Upper lobe of left lung (tissue), 6 donors: ENCODE measurements around the gene CDC25B. TPM values are rescaled to one million over a fixed set of nuclear protein-coding genes. Genes with fewer than 3 reads are reported as not detected.

Source experiments
- ATAC-seq, 2 donors: fragments of 200-7000 bp; cut with Tn5 transposase; one replicate each; pipeline ENCODE4 v1.9.1; 2022; ENCODE audit warnings: mild to moderate bottlenecking in 2 of 2, moderate library complexity in 2 of 2; ENCODE audit not compliant: low FRiP score in 2 of 2
- DNase-seq, 2 donors: peaks; one replicate each; pipeline ENCODE4 v3.0.0-alpha.2; 2019 to 2020
- H3K27ac ChIP-seq, 4 donors: fragments of 200-600 bp; sonication (generic); one replicate each; pipeline ENCODE4 v1.5.1; 2016 to 2019
- H3K27me3 ChIP-seq, 4 donors: fragments of 200-600 bp; sonication (generic); one replicate each; pipeline ENCODE4 v1.5.1; 2017 to 2019
- H3K36me3 ChIP-seq, 4 donors: fragments of 200-600 bp; sonication (generic); one replicate each; pipeline ENCODE4 v1.5.1; 2016 to 2019
- H3K4me1 ChIP-seq, 4 donors: fragments of 200-600 bp; sonication (generic); one replicate each; pipeline ENCODE4 v1.5.1; 2018 to 2019
- H3K4me3 ChIP-seq, 4 donors: fragments of 200-600 bp; sonication (generic); one replicate each; pipeline ENCODE4 v1.5.1; 2017 to 2019; ENCODE audit warnings: mild to moderate bottlenecking in 2 of 4, moderate library complexity in 1 of 4
- H3K9me3 ChIP-seq, 4 donors: fragments of 200-600 bp; sonication (generic); one replicate each; pipeline ENCODE4 v1.5.1; 2018 to 2019
- EP300 ChIP-seq, 4 donors: sonication (generic); formaldehyde crosslinking; IDR thresholded peaks; one replicate each; pipeline ENCODE4 v1.5.1; 2017; ENCODE audit warnings: antibody characterized with exemption in 4 of 4, control low read depth in 2 of 4
- POLR2A ChIP-seq, 4 donors: fragments of 450-650 bp; IDR thresholded peaks; one replicate each; pipeline ENCODE4 v1.5.1; 2016 to 2017; ENCODE audit warnings: antibody characterized with exemption in 4 of 4, mild to moderate bottlenecking in 2 of 4
- POLR2AphosphoS5 ChIP-seq, 2 donors: sonication (generic); formaldehyde crosslinking; IDR thresholded peaks; one replicate each; pipeline ENCODE4 v1.5.1; 2017; ENCODE audit warnings: antibody characterized with exemption in 2 of 2
- WGBS, 2 donors: methylation state at CpG; one replicate each; pipeline ENCODE4 v1.1.5; 2017 to 2018; 5-methylcytosine and 5-hydroxymethylcytosine counted together
- total RNA-seq, 6 donors: library from RNA; depleted of rRNA in 4 of 6; stranded (reverse); fragments of >200 nt in 4 of 6; gene quantifications; one replicate each; pipeline versions ENCODE4 v1.1.0 to v1.2.1, GENCODE V29; 2016 to 2021
- TF ChIP-seq, protein P1 (sequence below), 6 experiments: fragments of 450-650 bp in 4 of 6; fragments of 200-600 bp in 2 of 6; sonication (generic) in 2 of 6; IDR thresholded peaks; one replicate each; pipeline ENCODE4 v1.5.1; 2016 to 2019; ENCODE audit warnings: antibody characterized with exemption in 6 of 6
- donor health status: DM: no; HTN: no; CAD: no; lungs with moderate emphysema.
- donor health status: DM: no; HTN: yes; CAD: no; lungs with severe emphysema.

CDC25B gene
- total RNA-seq, 6 donors from 2014 or later, result 45.5 to 151 (median 99.1) TPM

DNA sequence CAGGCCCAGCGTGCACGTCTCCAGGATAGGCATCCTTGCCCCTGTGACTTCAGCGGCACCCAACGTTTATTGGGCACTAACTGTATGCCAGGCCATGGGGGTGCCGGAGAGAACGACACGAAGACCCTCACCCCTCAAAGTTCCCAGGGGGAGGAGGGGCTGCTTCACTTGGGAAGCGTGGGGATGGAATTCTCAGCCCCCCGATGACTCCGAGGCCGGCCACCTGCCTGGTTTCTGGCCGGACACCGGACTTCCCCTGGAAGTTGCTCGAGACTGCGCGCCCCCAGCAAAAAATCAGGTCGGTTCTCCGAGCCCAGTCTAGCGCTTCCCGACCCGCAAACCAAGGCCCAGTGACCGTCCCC lies 50.2 kb downstream of the CDC25B start:
- no peak for TF ChIP-seq POLR2AphosphoS5 (IDR thresholded peaks at IDR 0.05)
- no peak for TF ChIP-seq EP300 (IDR thresholded peaks at IDR 0.05)
- TF ChIP-seq, protein P1, sequence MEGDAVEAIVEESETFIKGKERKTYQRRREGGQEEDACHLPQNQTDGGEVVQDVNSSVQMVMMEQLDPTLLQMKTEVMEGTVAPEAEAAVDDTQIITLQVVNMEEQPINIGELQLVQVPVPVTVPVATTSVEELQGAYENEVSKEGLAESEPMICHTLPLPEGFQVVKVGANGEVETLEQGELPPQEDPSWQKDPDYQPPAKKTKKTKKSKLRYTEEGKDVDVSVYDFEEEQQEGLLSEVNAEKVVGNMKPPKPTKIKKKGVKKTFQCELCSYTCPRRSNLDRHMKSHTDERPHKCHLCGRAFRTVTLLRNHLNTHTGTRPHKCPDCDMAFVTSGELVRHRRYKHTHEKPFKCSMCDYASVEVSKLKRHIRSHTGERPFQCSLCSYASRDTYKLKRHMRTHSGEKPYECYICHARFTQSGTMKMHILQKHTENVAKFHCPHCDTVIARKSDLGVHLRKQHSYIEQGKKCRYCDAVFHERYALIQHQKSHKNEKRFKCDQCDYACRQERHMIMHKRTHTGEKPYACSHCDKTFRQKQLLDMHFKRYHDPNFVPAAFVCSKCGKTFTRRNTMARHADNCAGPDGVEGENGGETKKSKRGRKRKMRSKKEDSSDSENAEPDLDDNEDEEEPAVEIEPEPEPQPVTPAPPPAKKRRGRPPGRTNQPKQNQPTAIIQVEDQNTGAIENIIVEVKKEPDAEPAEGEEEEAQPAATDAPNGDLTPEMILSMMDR (IDR thresholded peaks at IDR 0.05), result no peak
- TF ChIP-seq POLR2A (IDR thresholded peaks at IDR 0.05), result no peak
- peak overlapping the region; percentile 93 to 97 (median 95) for H3K27ac ChIP-seq
- ATAC-seq (no peak), DNase-seq (no peak)
- H3K36me3 ChIP-seq, result no peaks in the 10 kb centered on the region
- H3K9me3 ChIP-seq, result no peaks in the 10 kb centered on the region
- peaks cover 16 to 30% (median 21%) of the 10 kb centered on the region in 4 donors for H3K4me1 ChIP-seq
- H3K4me3 ChIP-seq, result peak overlapping the region; percentile 72 to 98 (median 89)
- 3 to 8% methylated on average over 2 to 17 of the region's 22 CpGs for WGBS, 2 donors
- H3K27me3 ChIP-seq, result no peaks in the 10 kb centered on the region

DNA sequence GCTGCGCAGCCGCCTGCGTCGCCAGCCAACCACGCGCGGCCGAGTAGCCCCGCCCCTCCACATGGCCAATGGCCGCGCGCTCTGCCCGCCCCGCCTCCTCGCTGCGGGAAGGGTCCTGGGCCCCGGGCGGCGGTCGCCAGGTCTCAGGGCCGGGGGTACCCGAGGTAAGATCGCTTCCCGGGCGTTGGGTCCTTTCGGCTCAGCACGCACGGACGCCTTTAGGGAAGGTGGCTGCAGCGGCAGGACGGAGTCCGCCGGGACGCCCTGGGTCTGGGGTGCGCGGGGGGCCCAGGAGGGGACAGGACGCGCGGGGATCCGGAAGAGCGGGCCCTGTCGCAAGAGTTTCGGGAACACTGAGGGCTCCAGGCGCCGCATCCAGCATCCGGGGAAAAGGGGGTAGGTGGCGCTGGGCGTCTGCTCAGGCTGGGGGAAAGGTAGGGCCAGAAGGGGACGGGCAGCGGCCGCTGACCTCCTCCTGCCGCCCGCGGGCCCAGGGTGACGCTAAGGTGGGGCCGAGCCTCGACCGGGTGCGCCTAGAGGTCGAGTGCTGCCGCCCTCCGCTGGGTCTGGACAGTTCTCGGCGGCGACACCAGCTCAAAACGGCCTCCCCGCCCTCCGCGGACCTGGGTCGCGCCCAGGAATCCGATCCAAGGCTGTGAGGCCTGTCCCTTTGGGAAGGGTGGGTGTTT lies 50.8 kb downstream of the CDC25B start, which contains the start of gene MAVS:
TSS of gene MAVS (plus strand) at position 95 of the 689 bp plus-strand sequence. CDS start 7,791 bp downstream, outside the sequence.
- ATAC-seq (peak; percentile 97 to 99), DNase-seq (peak; percentile 91 to 98)
- H3K9me3 ChIP-seq, result no peaks in the 10 kb centered on the region
- no peaks in the 10 kb centered on the region for H3K27me3 ChIP-seq
- no peaks in the 10 kb centered on the region for H3K36me3 ChIP-seq
- peak within 1 kb of the TSS; percentile 72 to 98 (median 89) for H3K4me3 ChIP-seq
- WGBS, 2 donors, result 0 to 1% methylated on average over 23 to 25 of the region's 72 CpGs
- H3K27ac ChIP-seq, result peak within 1 kb of the TSS; percentile 93 to 97 (median 95)
- TF ChIP-seq EP300 (IDR thresholded peaks at IDR 0.05), result no peak
- peak in 3 of 4 donors; percentile 73 to 92 (median 85) for TF ChIP-seq POLR2A (IDR thresholded peaks at IDR 0.05)
- TF ChIP-seq POLR2AphosphoS5 (IDR thresholded peaks at IDR 0.05), result peak; percentile 79 to 91
- TF ChIP-seq, protein P1 (IDR thresholded peaks at IDR 0.05), result peak in 1 of 6 experiments; percentile 24
- H3K4me1 ChIP-seq, result peaks cover 16 to 30% (median 21%) of the 10 kb centered on the region in 4 donors

DNA sequence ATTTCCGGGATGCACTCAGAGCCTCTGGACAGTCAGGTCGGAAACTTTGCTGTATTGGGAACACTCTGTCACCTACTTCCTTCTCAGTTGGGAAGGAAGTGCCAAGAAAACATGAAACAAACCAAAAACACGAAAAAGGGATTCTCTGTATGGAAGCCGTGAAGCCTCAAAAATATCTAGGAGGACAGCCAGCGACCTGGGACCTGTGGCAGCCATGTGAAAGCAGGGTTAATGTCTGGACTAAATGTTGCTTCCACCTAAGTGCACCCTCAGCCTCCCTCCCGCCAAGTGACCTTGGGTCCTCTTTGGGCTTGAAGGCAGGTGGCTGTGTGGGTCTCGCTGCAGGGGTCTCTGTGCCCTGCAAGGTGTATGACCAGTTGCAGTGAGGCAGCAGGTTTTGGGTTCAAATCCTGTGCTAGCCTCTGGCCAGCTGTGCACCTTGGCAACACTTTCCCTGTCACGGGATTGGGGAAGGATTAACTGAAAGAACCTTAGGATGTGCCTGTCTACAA lies 51.4 kb downstream of the CDC25B start:
- peaks cover 16 to 30% (median 21%) of the 10 kb centered on the region in 4 donors for H3K4me1 ChIP-seq
- H3K9me3 ChIP-seq, result no peaks in the 10 kb centered on the region
- no peaks in the 10 kb centered on the region for H3K36me3 ChIP-seq
- peak overlapping the region; percentile 93 to 97 (median 95) for H3K27ac ChIP-seq
- ATAC-seq (no peak), DNase-seq (no peak)
- TF ChIP-seq POLR2A (IDR thresholded peaks at IDR 0.05) (no peak), EP300 (IDR thresholded peaks at IDR 0.05) (peak in 1 of 4 donors; percentile 11), POLR2AphosphoS5 (IDR thresholded peaks at IDR 0.05) (no peak)
- H3K4me3 ChIP-seq, result peak overlapping the region; percentile 72 to 98 (median 89)
- 25 to 27% methylated on average over 8 of the region's 8 CpGs for WGBS, 2 donors
- no peaks in the 10 kb centered on the region for H3K27me3 ChIP-seq

DNA sequence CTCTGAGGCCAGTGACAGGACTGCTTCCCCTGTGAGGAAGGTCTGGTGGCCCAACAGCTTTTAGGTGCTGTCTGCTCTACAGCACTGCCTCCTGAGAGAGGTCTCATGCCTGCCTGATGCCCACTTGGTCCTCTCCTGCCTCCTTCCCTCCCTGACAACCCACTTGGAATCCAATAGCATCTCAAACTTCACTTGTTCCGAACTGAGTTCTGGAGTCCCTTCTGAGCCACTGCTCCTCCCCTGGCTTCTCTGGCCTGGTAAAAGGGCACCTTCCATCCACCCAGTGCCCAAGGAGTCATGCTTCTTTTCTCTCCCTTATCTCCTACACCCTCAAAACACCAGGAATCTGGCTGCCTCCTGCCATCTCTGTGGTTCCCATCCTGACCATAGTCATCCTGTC lies 52.5 kb downstream of the CDC25B start:
- H3K4me1 ChIP-seq, result peaks cover 16 to 30% (median 21%) of the 10 kb centered on the region in 4 donors
- ATAC-seq, result no peak
- 58 to 83% methylated on average over 1 of the region's 1 CpG for WGBS, 2 donors
- H3K4me3 ChIP-seq, result no peak overlapping the region
- H3K36me3 ChIP-seq, result no peaks in the 10 kb centered on the region
- no peaks in the 10 kb centered on the region for H3K9me3 ChIP-seq
- no peaks in the 10 kb centered on the region for H3K27me3 ChIP-seq
- no peak for DNase-seq
- peak overlapping the region in 2 of 4 donors; percentile 6 to 30 for H3K27ac ChIP-seq
- TF ChIP-seq POLR2AphosphoS5 (IDR thresholded peaks at IDR 0.05), result no peak
- no peak for TF ChIP-seq POLR2A (IDR thresholded peaks at IDR 0.05)
- TF ChIP-seq EP300 (IDR thresholded peaks at IDR 0.05), result no peak
- TF ChIP-seq, protein P1 (IDR thresholded peaks at IDR 0.05), result no peak

DNA sequence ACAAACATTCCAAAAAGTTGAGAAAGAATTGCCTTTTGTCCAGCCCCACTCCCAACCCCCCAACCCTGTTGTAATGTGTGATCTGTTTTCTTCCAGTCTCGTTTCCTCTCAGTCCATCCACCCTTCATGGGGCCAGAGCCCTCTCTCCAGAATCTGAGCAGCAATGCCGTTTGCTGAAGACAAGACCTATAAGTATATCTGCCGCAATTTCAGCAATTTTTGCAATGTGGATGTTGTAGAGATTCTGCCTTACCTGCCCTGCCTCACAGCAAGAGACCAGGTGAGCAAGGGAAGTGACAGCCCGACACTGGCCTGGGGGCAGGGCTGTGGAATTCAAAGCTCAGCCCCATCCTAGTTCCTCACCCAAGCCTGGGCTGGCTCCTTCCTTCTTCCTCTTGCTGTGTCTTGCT lies 58.4 kb downstream of the CDC25B start:
- Histone ChIP-seq H3K27me3 (no peaks in the 10 kb centered on the region), H3K36me3 (peaks cover 10 to 49% (median 38%) of the 10 kb centered on the region in 4 donors), H3K9me3 (no peaks in the 10 kb centered on the region), H3K4me3 (no peak overlapping the region), H3K27ac (no peak overlapping the region), H3K4me1 (peaks cover 0 to 9% (median 5%) of the 10 kb centered on the region in 4 donors)
- TF ChIP-seq EP300 (IDR thresholded peaks at IDR 0.05), result no peak
- TF ChIP-seq POLR2A (IDR thresholded peaks at IDR 0.05), result no peak
- TF ChIP-seq POLR2AphosphoS5 (IDR thresholded peaks at IDR 0.05), result no peak
- TF ChIP-seq, protein P1 (IDR thresholded peaks at IDR 0.05), result no peak
- DNase-seq, result no peak
- 68 to 85% methylated on average over 4 of the region's 4 CpGs for WGBS, 2 donors
- no peak for ATAC-seq
